Activated naive CD8-positive, alpha-beta T cell treated with anti-CD3 and anti-CD28 coated beads, Interleukin-2, amount 50 U/mL, for 16 hours (primary cell): Measurements from ENCODE around the gene NAGK.
A peak's percentile ranks its signal among the peaks of the same experiment; 100 is the strongest.
"Not testable (repeated sequence)": the region's sequence is repeated elsewhere in the genome, so short reads cannot be mapped to it uniquely, and the experiment has no call there.

Experiments used
- DNase-seq: peaks from one replicate; pipeline ENCODE4 v3.0.0-alpha.2; 2020; ENCODE audit warnings: low read depth, low spot score

Gene NAGK

GRCh38 chr2:71068218-71069035 lies at the start of gene NAGK:
TSS of gene NAGK (plus strand) at chr2:71068648. CDS start at chr2:71068684, 36 bp downstream.
- DNase-seq = peak; percentile 94

- DNase-seq = not testable (repeated sequence)
These were observed 48.5 kb upstream of the NAGK start for GRCh38 chr2:71019989-71020388.

- DNase-seq = not testable (repeated sequence)
These were observed 47.1 kb upstream of the NAGK start for GRCh38 chr2:71021394-71021793.

- DNase-seq = peak; percentile 55
These were observed 44.8 kb upstream of the NAGK start for GRCh38 chr2:71023553-71024243.

- DNase-seq = not testable (repeated sequence)
These were observed 32.2 kb upstream of the NAGK start for GRCh38 chr2:71036296-71036695.

GRCh38 chr2:71042287-71042686 lies 26.2 kb upstream of the NAGK start:
- no peak for DNase-seq

- DNase-seq = no peak
These were observed 24.7 kb upstream of the NAGK start for GRCh38 chr2:71043531-71044407.

- DNase-seq = no peak
These were observed 23.3 kb upstream of the NAGK start for GRCh38 chr2:71045151-71045550.

GRCh38 chr2:71045865-71046548 lies 22.4 kb upstream of the NAGK start:
- no peak for DNase-seq

- no peak for DNase-seq
These were observed 20.4 kb upstream of the NAGK start for GRCh38 chr2:71048096-71048495.

- peak; percentile 49 for DNase-seq
These were observed 18.6 kb upstream of the NAGK start for GRCh38 chr2:71049704-71050360.

GRCh38 chr2:71055206-71055740 lies 13.2 kb upstream of the NAGK start:
- DNase-seq = not testable (repeated sequence)

GRCh38 chr2:71060211-71060610 lies 8.2 kb upstream of the NAGK start:
- DNase-seq = no peak

- no peak for DNase-seq
These were observed 7.6 kb upstream of the NAGK start for GRCh38 chr2:71060871-71061270.

GRCh38 chr2:71063216-71063615 lies 5.2 kb upstream of the NAGK start:
- no peak for DNase-seq

- DNase-seq = no peak
These were observed 4.3 kb upstream of the NAGK start for GRCh38 chr2:71064110-71064611.

- DNase-seq = no peak
These were observed 3.5 kb upstream of the NAGK start for GRCh38 chr2:71064754-71065621.

- DNase-seq = no peak
These were observed 1.6 kb upstream of the NAGK start for GRCh38 chr2:71066856-71067255.

GRCh38 chr2:71067567-71068217 lies 756 bp upstream of the NAGK start:
- no peak for DNase-seq
